HG02981 (cell line): ENCODE measurements around the gene BIN1.

Experiments
- ATAC-seq: cut with Tn5 transposase; IDR thresholded peaks from one replicate; pipeline ENCODE4 v1.9.1; 2021; ENCODE audit warnings: mild to moderate bottlenecking, moderate library complexity; ENCODE audit not compliant: unreplicated experiment

Gene BIN1

GRCh38 chr2:127060264-127060945 lies 46.5 kb downstream of the BIN1 start:
- no peak for ATAC-seq

- ATAC-seq = no peak
Measured at GRCh38 chr2:127059559-127059958, 47.4 kb downstream of the BIN1 start.

- ATAC-seq = no peak
Measured at GRCh38 chr2:127058954-127059252, 48.1 kb downstream of the BIN1 start.

GRCh38 chr2:127058246-127058953 lies 48.6 kb downstream of the BIN1 start:
- no peak for ATAC-seq

GRCh38 chr2:127057371-127058245 lies 49.3 kb downstream of the BIN1 start:
- no peak for ATAC-seq

GRCh38 chr2:127056631-127057370 lies 50.2 kb downstream of the BIN1 start:
- ATAC-seq = no peak

- ATAC-seq = no peak
Measured at GRCh38 chr2:127056086-127056485, 50.9 kb downstream of the BIN1 start.

- no peak for ATAC-seq
Measured at GRCh38 chr2:127055786-127056076, 51.2 kb downstream of the BIN1 start.

GRCh38 chr2:127054996-127055785 lies 51.8 kb downstream of the BIN1 start:
- ATAC-seq = no peak

GRCh38 chr2:127054604-127054930 lies 52.4 kb downstream of the BIN1 start:
- no peak for ATAC-seq

GRCh38 chr2:127053731-127054603 lies 53.0 kb downstream of the BIN1 start:
- ATAC-seq = no peak

GRCh38 chr2:127052771-127053691 lies 53.9 kb downstream of the BIN1 start:
- ATAC-seq = no peak

GRCh38 chr2:127052057-127052770 lies 54.7 kb downstream of the BIN1 start:
- ATAC-seq = no peak

GRCh38 chr2:127051116-127052056 lies 55.6 kb downstream of the BIN1 start:
- no peak for ATAC-seq

- no peak for ATAC-seq
Measured at GRCh38 chr2:127050803-127051115, 56.2 kb downstream of the BIN1 start.

GRCh38 chr2:127049927-127050802 lies 56.8 kb downstream of the BIN1 start:
- peak; percentile 71 for ATAC-seq
